ENCODE measurements around the gene ITGA11. TPM values are rescaled to one million over a fixed set of nuclear protein-coding genes. Genes with fewer than 3 reads are reported as not detected.

ITGA11 gene
- total RNA-seq, 4 donors from 2014 or later, result 0.83 to 3.6 (median 2.0) TPM

- no peaks in the 10 kb centered on the region for H3K9me3 ChIP-seq
- no peak for DNase-seq (ENCODE audit: low spot score in 2 of 2)
- no peak for TF ChIP-seq EP300 (IDR thresholded peaks at IDR 0.05)
- no peak for TF ChIP-seq POLR2A (IDR thresholded peaks at IDR 0.05)
- TF ChIP-seq CTCF (IDR thresholded peaks at IDR 0.05), result no peak
- no peak for TF ChIP-seq POLR2AphosphoS5 (IDR thresholded peaks at IDR 0.05)
- no peaks in the 10 kb centered on the region for H3K36me3 ChIP-seq
- H3K4me1 ChIP-seq, result peaks cover 38% of the 10 kb centered on the region
- H3K27ac ChIP-seq, result no peak overlapping the region
- no peak overlapping the region for H3K4me3 ChIP-seq
- WGBS, result 72% methylated on average over 4 of the region's 7 CpGs
- H3K27me3 ChIP-seq, result no peaks in the 10 kb centered on the region
Measured at GRCh38 chr15:68347392-68347791, 84.6 kb downstream of the ITGA11 start.

GRCh38 chr15:68346979-68347378 is 85.0 kb downstream of the ITGA11 start:
- DNase-seq (ENCODE audit: low spot score in 2 of 2), result no peak
- Histone ChIP-seq H3K9me3 (no peaks in the 10 kb centered on the region), H3K36me3 (no peaks in the 10 kb centered on the region), H3K27ac (no peak overlapping the region), H3K4me3 (no peak overlapping the region), H3K27me3 (no peaks in the 10 kb centered on the region), H3K4me1 (peaks cover 38% of the 10 kb centered on the region)
- WGBS, result 67% methylated on average over 6 of the region's 6 CpGs
- no peak for TF ChIP-seq EP300 (IDR thresholded peaks at IDR 0.05)
- no peak for TF ChIP-seq POLR2AphosphoS5 (IDR thresholded peaks at IDR 0.05)
- no peak for TF ChIP-seq POLR2A (IDR thresholded peaks at IDR 0.05)
- TF ChIP-seq CTCF (IDR thresholded peaks at IDR 0.05), result no peak

GRCh38 chr15:68345481-68345880 is 86.5 kb downstream of the ITGA11 start:
- no peaks in the 10 kb centered on the region for H3K27me3 ChIP-seq
- no peak for DNase-seq (ENCODE audit: low spot score in 2 of 2)
- 89% methylated on average over 5 of the region's 5 CpGs for WGBS
- H3K4me3 ChIP-seq, result no peak overlapping the region
- H3K27ac ChIP-seq, result no peak overlapping the region
- TF ChIP-seq EP300 (IDR thresholded peaks at IDR 0.05) (no peak), CTCF (IDR thresholded peaks at IDR 0.05) (no peak), POLR2AphosphoS5 (IDR thresholded peaks at IDR 0.05) (no peak), POLR2A (IDR thresholded peaks at IDR 0.05) (no peak)
- H3K36me3 ChIP-seq, result no peaks in the 10 kb centered on the region
- H3K4me1 ChIP-seq, result peaks cover 51% of the 10 kb centered on the region
- H3K9me3 ChIP-seq, result no peaks in the 10 kb centered on the region

- Histone ChIP-seq H3K27ac (no peak overlapping the region), H3K4me1 (peaks cover 53% of the 10 kb centered on the region), H3K4me3 (no peak overlapping the region), H3K9me3 (no peaks in the 10 kb centered on the region), H3K27me3 (no peaks in the 10 kb centered on the region), H3K36me3 (no peaks in the 10 kb centered on the region)
- 75% methylated on average over 7 of the region's 7 CpGs for WGBS
- DNase-seq (ENCODE audit: low spot score in 2 of 2), result no peak
- no peak for TF ChIP-seq CTCF (IDR thresholded peaks at IDR 0.05)
- TF ChIP-seq POLR2A (IDR thresholded peaks at IDR 0.05), result no peak
- no peak for TF ChIP-seq POLR2AphosphoS5 (IDR thresholded peaks at IDR 0.05)
- no peak for TF ChIP-seq EP300 (IDR thresholded peaks at IDR 0.05)
Measured at GRCh38 chr15:68344600-68344999, 87.4 kb downstream of the ITGA11 start.

- Histone ChIP-seq H3K9me3 (no peaks in the 10 kb centered on the region), H3K36me3 (no peaks in the 10 kb centered on the region), H3K4me1 (peaks cover 49% of the 10 kb centered on the region), H3K27me3 (no peaks in the 10 kb centered on the region), H3K4me3 (no peak overlapping the region), H3K27ac (no peak overlapping the region)
- WGBS, result 75% methylated on average over 14 of the region's 14 CpGs
- DNase-seq (ENCODE audit: low spot score in 2 of 2), result no peak
- no peak for TF ChIP-seq CTCF (IDR thresholded peaks at IDR 0.05)
- no peak for TF ChIP-seq EP300 (IDR thresholded peaks at IDR 0.05)
- no peak for TF ChIP-seq POLR2AphosphoS5 (IDR thresholded peaks at IDR 0.05)
- no peak for TF ChIP-seq POLR2A (IDR thresholded peaks at IDR 0.05)
Measured at GRCh38 chr15:68343579-68344225, 88.3 kb downstream of the ITGA11 start.

All from suprapubic skin (tissue), 4 donors.